Body of pancreas (tissue), 4 donors: ENCODE measurements around the gene FHOD3. TPM values are rescaled to one million over a fixed set of nuclear protein-coding genes. Genes with fewer than 3 reads are reported as not detected.

Experiments used
- ATAC-seq: fragments of 150-250 bp; one replicate; pipeline ENCODE4 v1.9.1; 2016
- DNase-seq, 4 donors: peaks; one replicate each; pipeline ENCODE4 v3.0.0-alpha.2; 2019
- H3K27ac ChIP-seq, 4 donors: fragments of 200-600 bp; sonication (generic); 1 replicate in 3 of 4; 2 replicates in 1 of 4; pipeline versions ENCODE4 v1.5.1 to v1.6.1; 2016 to 2019; ENCODE audit warnings: mild to moderate bottlenecking in 1 of 4, mixed read lengths in 1 of 4, moderate library complexity in 1 of 4
- H3K27me3 ChIP-seq, 2 donors: fragments of 200-600 bp; sonication (generic); one replicate each; pipeline ENCODE4 v1.6.0; 2016; ENCODE audit warnings: mild to moderate bottlenecking in 1 of 2
- H3K36me3 ChIP-seq, 2 donors: fragments of 200-600 bp; sonication (generic); replicated peaks in 1 of 2; 2 replicates each; pipeline ENCODE4 v1.5.1; 2016; ENCODE audit warnings: low read depth in 2 of 2; ENCODE audit not compliant: insufficient read depth in 1 of 2
- H3K4me1 ChIP-seq: fragments of 200-600 bp; sonication (generic); one replicate; pipeline ENCODE4 v1.6.0; 2016
- H3K4me3 ChIP-seq, 2 donors: fragments of 200-600 bp; sonication (generic); 1 replicate in 1 of 2; 2 replicates in 1 of 2; pipeline ENCODE4 v1.5.1; 2016 to 2019
- H3K9me3 ChIP-seq, 3 donors: fragments of 200-600 bp; sonication (generic); 1 replicate in 2 of 3; 2 replicates in 1 of 3; pipeline ENCODE4 v1.5.1; 2016
- CTCF ChIP-seq, 7 experiments: fragments of 450-650 bp in 4 of 7; fragments of 200-600 bp in 3 of 7; sonication (generic) in 3 of 7; IDR thresholded peaks; one replicate each; pipeline ENCODE4 v1.5.1; 2016 to 2019; ENCODE audit warnings: antibody characterized with exemption in 7 of 7
- POLR2A ChIP-seq, 3 donors: fragments of 450-650 bp; IDR thresholded peaks; one replicate each; pipeline ENCODE4 v1.6.1; 2016; ENCODE audit warnings: antibody characterized with exemption in 3 of 3, mild to moderate bottlenecking in 2 of 3
- WGBS, 2 donors: methylation state at CpG; one replicate each; pipeline ENCODE4 v1.1.5; 2017; 5-methylcytosine and 5-hydroxymethylcytosine counted together
- intact Hi-C: fragments of 100-400 bp; cut with DNase I; formaldehyde crosslinking; loops from one replicate; pipeline ENCODE4 v1.15.1; 2023
- total RNA-seq, 2 donors: library from RNA; depleted of rRNA; stranded (reverse); fragments of >200 nt; gene quantifications; one replicate each; pipeline ENCODE4 v1.1.0, GENCODE V29; 2016

The FHOD3 gene
- total RNA-seq, 2 donors from 2014 or later = 0.52 to 2.0 TPM

GRCh38 chr18:36733150-36733549 is 435.6 kb downstream of the FHOD3 start:
- 57 to 65% methylated on average over 1 of the region's 1 CpG for WGBS, 2 donors
- intact Hi-C loops = no loop called here
- H3K4me1 ChIP-seq = no peaks in the 10 kb centered on the region
- H3K27ac ChIP-seq = no peak overlapping the region
- no peak overlapping the region for H3K4me3 ChIP-seq
- TF ChIP-seq CTCF (IDR thresholded peaks at IDR 0.05) (no peak), POLR2A (IDR thresholded peaks at IDR 0.05) (no peak)
- no peaks in the 10 kb centered on the region for H3K36me3 ChIP-seq
- H3K9me3 ChIP-seq = peaks cover 0 to 8% (median 0%) of the 10 kb centered on the region in 3 donors
- ATAC-seq (no peak), DNase-seq (no peak)
- no peaks in the 10 kb centered on the region for H3K27me3 ChIP-seq

- Histone ChIP-seq H3K27me3 (no peaks in the 10 kb centered on the region), H3K4me3 (no peak overlapping the region), H3K27ac (no peak overlapping the region), H3K9me3 (peaks cover 0 to 8% (median 0%) of the 10 kb centered on the region in 3 donors), H3K4me1 (no peaks in the 10 kb centered on the region), H3K36me3 (no peaks in the 10 kb centered on the region)
- no peak for TF ChIP-seq POLR2A (IDR thresholded peaks at IDR 0.05)
- TF ChIP-seq CTCF (IDR thresholded peaks at IDR 0.05) = no peak
- intact Hi-C loops = no loop called here
- WGBS, 2 donors = 72 to 79% methylated on average over 4 of the region's 4 CpGs
- DNase-seq = no peak
- no peak for ATAC-seq
These were observed 437.1 kb downstream of the FHOD3 start for GRCh38 chr18:36734596-36734995.

GRCh38 chr18:36735130-36735529 is 437.6 kb downstream of the FHOD3 start:
- intact Hi-C loops = no loop called here
- Histone ChIP-seq H3K27ac (no peak overlapping the region), H3K4me3 (no peak overlapping the region), H3K9me3 (peaks cover 0 to 8% (median 0%) of the 10 kb centered on the region in 3 donors), H3K4me1 (no peaks in the 10 kb centered on the region), H3K27me3 (no peaks in the 10 kb centered on the region), H3K36me3 (no peaks in the 10 kb centered on the region)
- DNase-seq (no peak), ATAC-seq (no peak)
- no peak for TF ChIP-seq CTCF (IDR thresholded peaks at IDR 0.05)
- TF ChIP-seq POLR2A (IDR thresholded peaks at IDR 0.05) = no peak
- 95 to 98% methylated on average over 2 of the region's 2 CpGs for WGBS, 2 donors

GRCh38 chr18:36736094-36736493 is 438.6 kb downstream of the FHOD3 start:
- Histone ChIP-seq H3K27me3 (no peaks in the 10 kb centered on the region), H3K36me3 (no peaks in the 10 kb centered on the region), H3K9me3 (peaks cover 0 to 8% (median 0%) of the 10 kb centered on the region in 3 donors), H3K4me3 (no peak overlapping the region), H3K27ac (no peak overlapping the region), H3K4me1 (no peaks in the 10 kb centered on the region)
- no peak for ATAC-seq
- 87 to 88% methylated on average over 6 of the region's 6 CpGs for WGBS, 2 donors
- no peak for TF ChIP-seq POLR2A (IDR thresholded peaks at IDR 0.05)
- no peak for TF ChIP-seq CTCF (IDR thresholded peaks at IDR 0.05)
- intact Hi-C loops = no loop called here
- DNase-seq = no peak

- 88 to 89% methylated on average over 3 of the region's 3 CpGs for WGBS, 2 donors
- Histone ChIP-seq H3K9me3 (peaks cover 0 to 5% (median 0%) of the 10 kb centered on the region in 3 donors), H3K4me3 (no peak overlapping the region), H3K36me3 (no peaks in the 10 kb centered on the region), H3K4me1 (no peaks in the 10 kb centered on the region), H3K27me3 (no peaks in the 10 kb centered on the region), H3K27ac (no peak overlapping the region)
- DNase-seq (no peak), ATAC-seq (no peak)
- TF ChIP-seq CTCF (IDR thresholded peaks at IDR 0.05) = no peak
- TF ChIP-seq POLR2A (IDR thresholded peaks at IDR 0.05) = no peak
- intact Hi-C loops = no loop called here
These were observed 439.8 kb downstream of the FHOD3 start for GRCh38 chr18:36737316-36737715.
